C4-2B (cell line): ENCODE measurements around the gene ADCY6.

Experiments
- ZFX ChIP-seq: fragments of 450-650 bp; IDR thresholded peaks from 2 replicates; pipeline ENCODE4 v1.6.1; 2017
- TF ChIP-seq, protein P1 (sequence below): fragments of 450-650 bp; conservative IDR thresholded peaks from 2 replicates; pipeline ENCODE4 v1.5.1; 2017; ENCODE audit warnings: mild to moderate bottlenecking

DNA sequence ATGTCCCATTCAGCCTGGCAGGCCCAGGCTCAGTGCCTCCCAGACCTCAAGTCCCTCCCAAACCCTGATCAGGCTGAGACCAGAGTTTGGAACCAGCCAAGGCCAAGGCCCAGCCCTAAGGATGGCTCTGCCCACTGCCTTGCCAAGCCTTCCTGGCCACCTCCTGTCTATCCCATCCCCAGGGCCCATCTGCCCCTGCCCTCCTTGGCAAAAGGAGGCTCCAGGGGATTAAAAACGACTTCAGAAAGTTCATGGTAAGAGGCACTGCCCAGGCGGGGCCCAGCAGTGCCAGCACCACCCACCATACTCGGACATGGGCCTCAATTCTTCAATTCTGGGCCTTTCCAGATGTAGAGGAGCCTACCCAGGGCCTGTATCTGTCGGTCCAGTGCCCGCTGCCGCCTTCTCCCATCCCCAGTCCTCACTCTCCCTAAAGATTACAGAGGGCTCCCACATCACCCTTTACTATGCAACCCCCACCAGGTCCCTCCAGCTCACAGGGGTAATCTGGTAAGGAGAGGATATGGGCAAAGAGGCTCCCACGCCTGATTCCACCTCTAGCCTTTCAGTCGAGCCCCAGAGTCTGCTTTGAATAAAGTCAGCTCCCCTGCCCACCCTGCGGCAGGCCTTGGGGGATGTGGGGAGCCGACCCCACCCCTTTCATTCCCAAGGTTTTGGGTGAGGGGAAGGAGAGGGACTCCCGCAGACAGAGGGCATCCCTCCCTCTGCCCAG, 932 bp downstream of the ADCY6 start:
- TF ChIP-seq, protein P1, sequence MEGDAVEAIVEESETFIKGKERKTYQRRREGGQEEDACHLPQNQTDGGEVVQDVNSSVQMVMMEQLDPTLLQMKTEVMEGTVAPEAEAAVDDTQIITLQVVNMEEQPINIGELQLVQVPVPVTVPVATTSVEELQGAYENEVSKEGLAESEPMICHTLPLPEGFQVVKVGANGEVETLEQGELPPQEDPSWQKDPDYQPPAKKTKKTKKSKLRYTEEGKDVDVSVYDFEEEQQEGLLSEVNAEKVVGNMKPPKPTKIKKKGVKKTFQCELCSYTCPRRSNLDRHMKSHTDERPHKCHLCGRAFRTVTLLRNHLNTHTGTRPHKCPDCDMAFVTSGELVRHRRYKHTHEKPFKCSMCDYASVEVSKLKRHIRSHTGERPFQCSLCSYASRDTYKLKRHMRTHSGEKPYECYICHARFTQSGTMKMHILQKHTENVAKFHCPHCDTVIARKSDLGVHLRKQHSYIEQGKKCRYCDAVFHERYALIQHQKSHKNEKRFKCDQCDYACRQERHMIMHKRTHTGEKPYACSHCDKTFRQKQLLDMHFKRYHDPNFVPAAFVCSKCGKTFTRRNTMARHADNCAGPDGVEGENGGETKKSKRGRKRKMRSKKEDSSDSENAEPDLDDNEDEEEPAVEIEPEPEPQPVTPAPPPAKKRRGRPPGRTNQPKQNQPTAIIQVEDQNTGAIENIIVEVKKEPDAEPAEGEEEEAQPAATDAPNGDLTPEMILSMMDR: no peak
- no peak for TF ChIP-seq ZFX
